ENCODE data around the gene FAM83F.
A peak's percentile ranks its signal among the peaks of the same experiment; 100 is the strongest.

The FAM83F gene

GRCh38 chr22:40033586-40034380 is 39.0 kb downstream of the FAM83F start:
- DNase-seq (ENCODE audit: low read depth, low spot score): no peak

- no peak for DNase-seq (ENCODE audit: low read depth, low spot score)
Observed at GRCh38 chr22:40035351-40035750, 40.6 kb downstream of the FAM83F start.

- DNase-seq (ENCODE audit: low read depth, low spot score): no peak
Observed at GRCh38 chr22:40036126-40036525, 41.4 kb downstream of the FAM83F start.

- peak; percentile 82 for DNase-seq (ENCODE audit: low read depth, low spot score)
Observed at GRCh38 chr22:40036591-40037225, 42.0 kb downstream of the FAM83F start.

GRCh38 chr22:40037320-40037719 is 42.6 kb downstream of the FAM83F start:
- no peak for DNase-seq (ENCODE audit: low read depth, low spot score)

GRCh38 chr22:40039482-40040115 is 44.8 kb downstream of the FAM83F start:
- DNase-seq (ENCODE audit: low read depth, low spot score): no peak

GRCh38 chr22:40040927-40041326 is 46.2 kb downstream of the FAM83F start:
- peak; percentile 29 for DNase-seq (ENCODE audit: low read depth, low spot score)

GRCh38 chr22:40041366-40042137 is 46.8 kb downstream of the FAM83F start:
- DNase-seq (ENCODE audit: low read depth, low spot score): no peak

- no peak for DNase-seq (ENCODE audit: low read depth, low spot score)
Observed at GRCh38 chr22:40042312-40042711, 47.6 kb downstream of the FAM83F start.

GRCh38 chr22:40043081-40043480 is 48.3 kb downstream of the FAM83F start:
- DNase-seq (ENCODE audit: low read depth, low spot score): no peak

GRCh38 chr22:40043793-40044101 is 49.0 kb downstream of the FAM83F start:
- DNase-seq (ENCODE audit: low read depth, low spot score): no peak

GRCh38 chr22:40044102-40044869 is 49.5 kb downstream of the FAM83F start:
- DNase-seq (ENCODE audit: low read depth, low spot score): peak; percentile 99

- peak; percentile 58 for DNase-seq (ENCODE audit: low read depth, low spot score)
Observed at GRCh38 chr22:40044870-40045834, 50.4 kb downstream of the FAM83F start.

GRCh38 chr22:40046126-40046525 is 51.4 kb downstream of the FAM83F start:
- DNase-seq (ENCODE audit: low read depth, low spot score): no peak

GRCh38 chr22:40050258-40050657 is 55.5 kb downstream of the FAM83F start:
- no peak for DNase-seq (ENCODE audit: low read depth, low spot score)

- DNase-seq (ENCODE audit: low read depth, low spot score): no peak
Observed at GRCh38 chr22:40051322-40051721, 56.6 kb downstream of the FAM83F start.

- no peak for DNase-seq (ENCODE audit: low read depth, low spot score)
Observed at GRCh38 chr22:40053460-40053859, 58.7 kb downstream of the FAM83F start.

- DNase-seq (ENCODE audit: low read depth, low spot score): no peak
Observed at GRCh38 chr22:40054486-40054885, 59.7 kb downstream of the FAM83F start.

- DNase-seq (ENCODE audit: low read depth, low spot score): no peak
Observed at GRCh38 chr22:40055143-40055883, 60.6 kb downstream of the FAM83F start.

Data from astrocyte of the hippocampus (primary cell).